Activated gamma-delta T cell treated with anti-CD3 and anti-CD28 coated beads, Interleukin-2, amount 50 U/mL, for 16 hours (primary cell): ENCODE measurements around the gene GTSE1.

Source experiments
- DNase-seq: peaks from one replicate; pipeline ENCODE4 v3.0.0-alpha.2; 2020; ENCODE audit warnings: low read depth

Gene GTSE1

DNA sequence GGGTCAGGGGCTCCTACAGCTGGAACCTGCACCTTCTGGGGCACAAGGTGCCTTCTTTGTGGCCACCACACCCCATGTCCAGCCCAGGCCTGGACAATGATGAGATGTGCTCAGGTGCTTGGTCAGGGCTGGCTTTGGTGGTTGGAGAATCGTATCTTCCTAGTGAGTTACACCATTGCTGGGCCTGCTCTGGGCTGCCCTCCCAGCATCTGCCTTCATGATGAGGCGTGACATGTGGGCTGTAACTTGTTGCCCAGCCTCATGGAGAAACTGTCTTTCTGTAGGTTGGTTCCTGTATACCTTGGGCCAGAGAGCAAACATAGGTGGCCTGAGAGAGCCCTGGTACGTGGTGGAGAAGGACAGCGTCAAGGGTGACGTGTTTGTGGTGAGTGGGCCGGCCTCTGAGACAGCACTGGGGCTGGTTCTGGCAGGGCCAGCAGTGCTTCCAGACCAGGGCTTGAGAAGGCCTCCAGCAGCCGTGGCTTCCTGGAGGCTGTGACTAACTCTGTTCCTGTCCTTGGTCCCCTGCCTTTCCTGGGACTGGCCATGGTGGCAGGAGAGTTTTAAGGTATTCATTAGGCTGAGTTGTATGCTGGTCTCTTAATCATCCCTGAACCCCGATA, 56.9 kb downstream of the GTSE1 start:
- DNase-seq: no peak

DNA sequence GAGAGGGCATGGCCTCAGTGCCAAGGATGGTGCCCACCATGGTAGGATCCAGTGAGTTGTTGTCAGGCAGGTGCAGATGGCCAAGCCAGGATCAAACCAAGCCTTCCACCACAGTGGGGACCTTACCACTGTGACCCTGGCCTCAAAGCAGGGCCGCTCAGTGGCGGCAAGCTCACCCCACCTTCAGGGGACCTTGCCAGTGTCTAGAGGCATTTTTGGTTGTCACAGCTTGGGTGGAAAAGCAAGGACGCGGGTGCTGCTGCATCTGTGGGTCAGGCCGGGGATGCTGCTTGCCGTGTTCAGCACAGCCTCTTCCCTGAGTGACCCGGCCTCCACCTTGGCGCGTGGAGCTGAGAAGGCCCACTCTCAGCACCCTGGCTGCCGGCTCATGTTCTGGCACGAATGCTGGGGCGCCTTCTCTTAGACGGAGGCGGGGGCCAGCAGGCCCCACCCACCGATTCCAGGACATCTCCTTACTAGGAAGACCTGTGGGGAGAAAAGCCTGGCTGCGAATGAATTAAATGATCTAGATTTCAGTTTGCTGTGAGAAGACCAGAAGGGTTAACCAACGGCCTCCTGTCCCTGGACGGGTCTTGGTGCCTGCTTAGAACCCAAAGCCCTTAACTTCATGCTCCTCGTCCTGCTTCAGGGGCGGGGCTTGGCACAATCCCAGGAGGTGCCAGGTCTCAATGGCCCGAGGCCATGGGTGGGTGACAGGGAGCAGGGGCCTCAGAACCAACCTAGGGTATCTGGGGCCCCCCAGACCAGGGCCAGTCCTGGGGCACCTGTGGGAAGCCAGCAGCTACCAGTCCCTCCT, 57.7 kb downstream of the GTSE1 start:
- DNase-seq: no peak

DNA sequence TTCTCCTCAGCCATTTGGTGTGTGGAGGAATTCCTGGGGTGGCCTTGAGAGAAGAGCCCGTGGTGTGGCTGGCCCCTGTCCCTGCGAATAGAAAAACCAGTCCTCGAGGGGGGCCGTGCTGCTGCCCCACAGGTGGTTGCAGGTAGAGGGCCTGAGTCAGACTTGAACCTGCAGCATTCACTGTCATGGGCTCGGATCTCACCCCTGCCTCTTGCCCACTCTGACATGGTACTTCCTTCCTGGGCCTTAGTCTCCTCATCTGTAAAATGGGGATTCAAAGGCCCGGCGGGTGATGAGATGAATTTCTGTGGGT, 58.3 kb downstream of the GTSE1 start:
- DNase-seq: no peak

DNA sequence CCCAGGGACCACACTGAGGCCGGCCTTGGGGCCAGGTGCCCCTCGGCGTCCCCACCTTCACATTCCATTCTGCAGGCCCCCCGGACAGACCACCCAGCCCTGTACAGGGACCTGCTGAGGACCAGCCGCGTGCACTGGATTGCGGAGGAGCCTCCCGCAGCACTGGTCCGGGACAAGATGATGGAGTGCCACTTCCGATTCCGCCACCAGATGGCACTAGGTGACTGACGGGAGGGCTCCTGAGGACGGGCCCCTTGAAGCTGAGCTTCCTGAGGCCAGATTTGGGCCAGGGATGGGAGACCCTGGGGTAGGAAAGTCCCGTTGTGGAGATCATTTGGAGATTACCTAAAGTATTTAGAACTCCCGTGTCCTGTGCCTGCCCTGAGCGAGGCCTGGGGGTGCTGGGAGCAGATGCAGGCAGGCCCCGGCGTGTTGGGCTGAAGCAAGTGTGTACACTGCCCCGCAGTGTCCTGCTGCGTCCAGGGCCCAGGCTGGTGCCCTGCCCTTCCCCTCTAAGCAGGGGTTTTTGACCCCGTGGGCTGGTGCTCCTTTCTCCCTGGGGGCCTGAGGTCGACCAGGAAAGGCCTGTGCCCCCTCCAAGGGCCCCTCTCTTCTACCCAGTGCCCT, 58.8 kb downstream of the GTSE1 start:
- DNase-seq: peak; percentile 49

DNA sequence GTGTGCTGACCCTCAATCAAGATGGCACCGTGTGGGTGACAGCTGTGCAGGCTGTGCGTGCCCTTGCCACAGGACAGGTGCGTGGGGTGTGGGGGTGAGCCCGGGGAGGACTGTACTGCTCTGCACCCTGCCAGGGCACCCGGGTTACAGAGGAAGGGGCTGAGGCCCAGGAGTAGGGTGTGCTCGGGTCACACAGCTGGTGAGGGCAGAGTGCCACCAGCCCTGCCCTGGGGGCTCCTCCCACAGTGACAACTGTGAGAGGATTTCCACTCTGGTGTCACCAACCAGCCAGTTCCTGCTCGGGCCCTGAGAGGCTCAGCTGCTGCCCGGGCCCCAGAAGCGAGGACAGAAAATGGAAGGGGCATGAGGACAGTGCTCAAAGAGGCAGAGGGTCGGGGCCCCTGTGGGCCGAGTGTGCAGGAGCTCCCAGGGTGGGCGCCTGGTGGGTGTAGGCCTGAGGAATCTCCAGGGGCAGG, 59.4 kb downstream of the GTSE1 start:
- no peak for DNase-seq

DNA sequence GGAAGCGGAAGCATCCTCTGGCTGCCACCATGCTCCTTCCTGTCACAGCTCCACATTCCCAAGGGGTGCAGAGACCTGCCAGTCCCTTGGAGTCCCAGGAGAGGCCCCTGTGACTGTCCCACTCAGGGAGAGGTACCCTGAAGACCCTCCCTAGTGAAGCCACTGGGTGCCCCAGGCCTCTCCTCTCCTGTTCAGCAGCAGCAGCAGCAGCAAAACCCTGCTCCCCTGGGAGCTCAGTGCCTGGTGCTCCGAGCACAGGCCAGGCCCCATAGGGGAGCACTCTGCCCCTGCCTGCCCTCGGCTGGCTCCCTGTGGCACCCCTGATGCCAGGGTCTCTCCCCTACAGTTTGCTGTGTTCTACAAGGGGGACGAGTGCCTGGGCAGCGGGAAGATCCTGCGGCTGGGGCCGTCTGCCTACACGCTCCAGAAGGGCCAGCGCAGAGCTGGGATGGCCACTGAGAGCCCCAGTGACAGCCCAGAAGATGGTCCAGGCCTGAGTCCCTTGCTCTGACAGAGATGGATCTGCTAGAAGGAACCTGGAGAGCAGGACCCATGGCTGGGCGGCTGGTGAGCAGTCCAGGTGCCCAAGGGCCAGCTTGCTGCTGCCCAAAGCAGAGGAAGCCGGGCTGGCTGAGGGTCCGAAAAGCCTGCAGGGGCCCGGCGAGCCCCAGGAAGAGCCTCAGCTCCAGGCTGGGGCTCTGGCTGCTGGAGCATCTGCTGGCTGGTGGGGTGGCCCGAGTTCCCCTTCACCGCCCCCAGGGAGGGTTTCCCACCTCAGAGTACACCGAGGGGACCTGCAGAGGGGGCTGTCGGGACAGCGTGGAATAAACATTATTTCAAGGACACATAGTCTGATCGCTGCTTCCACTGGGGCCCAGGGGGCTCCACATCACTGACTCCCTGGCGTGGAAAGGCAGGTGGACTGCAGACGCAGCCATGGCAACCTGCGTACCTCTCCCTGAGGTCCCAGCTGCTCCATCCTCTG, 60.1 kb downstream of the GTSE1 start:
- DNase-seq: no peak

DNA sequence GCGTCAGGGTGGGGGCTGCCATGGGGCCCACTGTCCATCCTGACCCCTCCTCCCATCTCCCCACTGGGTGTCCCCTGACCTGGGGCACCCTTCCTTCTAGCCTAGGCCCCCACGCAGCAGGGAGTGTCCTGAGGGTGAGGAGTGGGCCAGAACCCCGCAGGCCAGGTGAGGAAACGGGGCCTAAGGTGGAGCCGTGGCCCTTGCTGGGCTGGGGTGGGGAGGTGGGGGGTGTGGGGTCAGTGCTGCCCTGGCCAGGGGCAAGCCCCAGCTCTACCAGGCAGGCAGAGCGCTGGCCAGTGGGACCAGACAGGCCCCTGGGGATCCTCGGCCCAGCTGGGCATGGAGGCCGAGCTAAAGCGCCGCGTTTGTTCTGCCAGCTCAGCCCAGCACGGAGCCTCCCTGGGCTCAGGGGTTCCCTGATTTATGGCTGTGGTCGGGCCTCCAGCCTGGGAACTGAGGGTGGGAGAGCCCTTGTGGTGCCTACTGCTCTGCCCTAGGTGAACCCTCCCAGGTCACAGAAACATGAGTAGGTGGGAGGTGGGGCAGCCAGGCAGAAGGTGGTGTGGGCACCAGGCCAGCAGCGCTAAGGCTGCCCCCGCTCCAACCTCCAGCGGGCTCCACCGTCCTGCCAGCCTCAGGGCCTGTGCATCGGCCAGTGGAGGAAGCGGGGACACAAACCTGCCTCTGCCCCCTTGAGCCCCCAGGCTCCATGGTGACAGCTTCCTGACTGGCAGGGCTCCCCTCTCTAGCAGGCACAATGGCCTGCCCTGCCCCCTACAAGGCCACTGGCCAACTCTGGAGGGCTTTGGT, 61.2 kb downstream of the GTSE1 start:
- no peak for DNase-seq

DNA sequence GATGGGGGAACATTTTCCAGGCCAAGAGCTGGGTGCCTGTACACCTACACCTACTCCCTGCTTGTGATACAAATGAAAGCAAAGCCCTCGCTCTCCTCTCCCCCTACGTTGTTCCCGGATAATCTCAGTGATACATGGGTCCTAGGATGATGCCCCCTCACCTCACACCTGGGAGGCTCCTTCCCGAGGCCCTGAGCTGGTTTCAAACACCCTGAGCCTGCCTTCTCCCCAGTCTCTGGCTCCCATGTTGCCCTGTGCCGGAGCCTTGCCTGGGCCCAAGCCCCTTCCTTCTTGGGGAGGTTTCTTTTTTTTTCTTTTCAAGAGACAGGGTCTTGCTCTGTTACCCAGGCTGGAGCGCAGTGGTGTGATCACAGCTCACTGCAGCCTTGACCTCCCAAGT, 62.1 kb downstream of the GTSE1 start:
- DNase-seq: no peak

DNA sequence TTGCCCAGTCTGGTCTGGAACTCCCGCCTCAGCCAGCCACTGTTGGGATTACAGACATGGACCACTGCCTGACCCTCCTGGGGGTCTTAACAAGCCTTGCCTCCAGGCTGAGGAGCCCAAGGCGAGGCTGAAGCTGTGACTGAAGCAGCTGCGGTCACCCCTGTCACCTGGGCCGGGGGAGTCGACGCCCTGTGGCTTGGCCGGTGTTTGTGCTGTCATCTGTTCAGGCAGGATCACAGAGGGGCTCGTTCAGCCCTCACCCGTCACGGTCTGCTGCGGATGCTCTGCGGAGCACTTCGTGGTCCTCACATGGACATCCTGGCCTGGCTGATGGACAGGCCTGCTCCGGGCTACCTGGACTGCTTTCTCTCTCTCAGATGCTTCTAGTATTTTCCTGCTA, 62.7 kb downstream of the GTSE1 start:
- DNase-seq: no peak

DNA sequence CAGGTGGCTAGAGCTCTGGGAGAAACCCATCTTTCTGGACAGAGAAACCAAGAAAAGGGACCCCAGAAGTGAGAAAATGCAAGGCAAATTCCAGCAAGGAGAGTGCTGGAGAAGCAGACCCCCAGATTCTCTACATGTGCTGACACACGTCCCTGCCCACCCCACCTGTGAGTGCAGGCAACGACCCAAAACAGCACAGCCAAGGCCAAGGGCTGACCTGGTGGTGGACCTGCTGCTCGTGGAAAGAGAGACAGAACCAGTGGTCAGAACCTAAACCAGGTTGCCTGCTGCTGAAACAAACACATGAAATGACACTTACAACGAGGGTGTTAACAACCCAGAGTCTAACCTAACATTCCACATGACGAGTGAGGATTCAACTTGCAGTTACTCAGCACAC, 63.4 kb downstream of the GTSE1 start:
- no peak for DNase-seq

DNA sequence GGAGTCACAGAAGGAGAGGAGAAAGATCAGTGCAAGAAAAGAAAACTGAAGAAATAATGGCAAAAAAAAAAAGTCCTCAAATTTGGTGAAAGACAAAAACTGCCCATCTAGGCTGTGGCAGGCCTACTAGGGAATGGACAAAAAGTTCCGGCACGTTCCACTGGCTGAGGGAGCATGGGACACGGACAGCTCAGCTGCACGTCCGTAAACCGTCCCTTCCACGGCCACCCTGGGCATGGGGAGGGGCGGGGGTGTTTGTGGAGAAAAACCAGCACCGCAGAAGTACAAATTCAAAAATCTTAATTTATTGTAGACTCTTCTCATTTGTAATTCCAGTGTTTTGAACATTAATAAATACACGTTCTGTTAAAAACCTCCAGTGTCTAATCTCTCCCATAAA, 64.2 kb downstream of the GTSE1 start:
- DNase-seq: no peak

DNA sequence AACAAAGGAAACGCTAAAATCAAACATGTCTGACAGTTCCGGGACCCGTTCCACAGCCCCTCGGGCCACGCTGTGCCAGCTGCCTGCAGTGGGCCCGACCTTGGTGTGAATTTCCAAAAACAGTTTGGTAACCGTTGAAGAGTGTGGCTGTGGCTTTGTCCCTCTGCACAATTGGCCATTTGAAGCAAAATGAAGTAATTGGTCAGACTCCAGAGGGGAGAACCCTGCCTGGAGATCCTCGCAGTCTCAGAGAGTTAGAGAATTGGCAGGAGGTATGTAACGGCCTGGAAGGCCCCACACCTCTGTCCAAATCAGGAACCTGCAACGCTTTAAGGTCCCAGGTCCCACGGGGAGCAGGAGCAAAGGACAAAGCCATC, 65.1 kb downstream of the GTSE1 start:
- no peak for DNase-seq

DNA sequence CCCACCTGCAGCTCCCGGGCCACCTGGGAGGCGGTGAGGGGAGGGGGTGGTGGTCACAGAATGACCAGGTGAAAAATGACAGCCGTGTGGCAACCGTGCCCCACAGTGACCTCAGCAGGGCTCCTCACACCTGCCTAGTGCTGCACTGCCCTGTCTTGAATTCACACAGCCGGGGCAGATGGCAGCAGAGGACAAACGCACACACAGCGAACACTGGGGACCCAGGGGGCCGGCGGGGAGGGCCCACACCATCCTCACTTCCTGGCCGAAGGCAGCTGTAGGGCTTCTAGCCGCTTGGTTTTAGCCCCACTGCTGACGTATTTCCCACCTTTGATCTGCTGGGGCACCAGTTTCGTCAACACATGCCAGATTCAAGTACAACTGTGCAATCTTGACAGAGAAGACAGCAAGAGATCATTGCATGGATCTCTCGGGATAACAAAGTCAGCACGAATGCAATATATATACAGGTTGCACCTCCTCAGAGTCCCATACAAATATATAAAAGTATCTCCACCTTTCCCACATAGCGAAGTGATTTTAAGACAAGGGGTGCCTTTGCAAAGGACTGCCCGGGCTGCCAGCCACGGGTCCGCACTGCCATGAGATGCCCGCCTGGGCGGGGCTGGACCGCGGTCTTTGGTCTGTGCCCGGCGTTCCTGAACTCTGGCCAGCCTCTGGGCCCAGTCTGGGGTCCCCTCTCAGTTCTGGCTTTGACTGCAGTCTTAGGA, 65.7 kb downstream of the GTSE1 start:
- DNase-seq: no peak

DNA sequence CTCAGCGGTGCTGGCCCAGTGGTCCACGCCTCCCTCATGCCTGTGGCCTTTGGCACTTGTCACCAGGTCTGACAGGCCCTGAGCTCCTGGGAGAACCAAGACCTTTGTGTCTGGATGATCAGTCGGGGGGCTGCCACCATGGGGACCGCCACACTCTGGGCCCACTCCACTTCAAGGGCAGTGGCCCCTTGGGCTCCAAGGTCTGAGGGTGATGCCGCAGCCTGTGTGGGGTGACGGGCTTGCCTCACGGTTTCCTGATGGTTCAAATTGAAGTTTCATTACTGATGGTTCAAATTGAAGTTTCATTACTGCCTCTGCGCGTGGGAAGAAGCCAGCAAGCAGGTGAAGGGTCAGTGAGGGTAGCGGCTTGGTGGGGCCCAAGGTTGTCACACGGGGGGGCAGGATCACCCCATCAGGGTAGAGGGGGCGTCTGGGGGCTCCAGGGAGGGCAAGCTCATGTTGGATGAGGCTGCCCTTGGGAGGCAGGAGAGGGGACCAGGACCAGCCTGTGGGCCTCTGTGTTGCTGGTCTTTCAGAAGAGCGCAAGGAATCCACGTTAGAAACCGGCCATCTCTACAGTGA, 66.4 kb downstream of the GTSE1 start:
- no peak for DNase-seq

DNA sequence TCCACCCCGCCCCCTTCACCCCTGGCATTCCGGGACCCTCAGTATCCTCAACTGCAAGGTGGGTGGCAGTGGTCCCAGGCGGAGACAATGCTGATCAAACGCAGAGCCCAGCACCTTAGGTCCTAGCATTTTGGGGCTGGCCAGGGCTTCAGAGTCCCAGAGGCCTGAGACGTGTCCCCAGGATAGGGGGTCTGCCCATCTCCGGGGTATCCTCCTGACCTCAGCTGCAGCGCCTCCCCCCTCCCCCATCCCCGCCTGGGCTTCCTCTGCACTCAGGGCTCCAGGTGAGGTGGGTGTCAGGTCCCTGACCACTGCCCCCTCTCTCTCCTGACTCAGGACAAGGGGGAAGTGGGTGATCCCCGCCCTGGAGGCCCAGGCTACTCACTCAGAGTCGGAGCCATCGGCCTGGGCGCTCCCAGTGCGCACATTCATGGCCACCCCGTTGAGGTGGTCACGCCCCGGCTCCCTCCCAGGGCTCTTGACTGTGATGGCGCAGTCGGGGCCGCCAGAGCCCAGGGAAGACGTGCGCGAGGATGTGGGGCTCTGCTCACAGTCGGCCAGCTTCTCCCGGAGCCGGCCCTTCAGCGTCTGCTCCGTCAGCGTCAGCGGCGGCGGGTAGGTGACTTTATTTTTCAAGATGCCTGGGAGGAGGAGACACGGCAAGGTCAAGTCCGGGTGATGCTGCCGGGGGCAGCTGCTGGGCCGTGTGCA, 67.1 kb downstream of the GTSE1 start:
- DNase-seq: no peak

DNA sequence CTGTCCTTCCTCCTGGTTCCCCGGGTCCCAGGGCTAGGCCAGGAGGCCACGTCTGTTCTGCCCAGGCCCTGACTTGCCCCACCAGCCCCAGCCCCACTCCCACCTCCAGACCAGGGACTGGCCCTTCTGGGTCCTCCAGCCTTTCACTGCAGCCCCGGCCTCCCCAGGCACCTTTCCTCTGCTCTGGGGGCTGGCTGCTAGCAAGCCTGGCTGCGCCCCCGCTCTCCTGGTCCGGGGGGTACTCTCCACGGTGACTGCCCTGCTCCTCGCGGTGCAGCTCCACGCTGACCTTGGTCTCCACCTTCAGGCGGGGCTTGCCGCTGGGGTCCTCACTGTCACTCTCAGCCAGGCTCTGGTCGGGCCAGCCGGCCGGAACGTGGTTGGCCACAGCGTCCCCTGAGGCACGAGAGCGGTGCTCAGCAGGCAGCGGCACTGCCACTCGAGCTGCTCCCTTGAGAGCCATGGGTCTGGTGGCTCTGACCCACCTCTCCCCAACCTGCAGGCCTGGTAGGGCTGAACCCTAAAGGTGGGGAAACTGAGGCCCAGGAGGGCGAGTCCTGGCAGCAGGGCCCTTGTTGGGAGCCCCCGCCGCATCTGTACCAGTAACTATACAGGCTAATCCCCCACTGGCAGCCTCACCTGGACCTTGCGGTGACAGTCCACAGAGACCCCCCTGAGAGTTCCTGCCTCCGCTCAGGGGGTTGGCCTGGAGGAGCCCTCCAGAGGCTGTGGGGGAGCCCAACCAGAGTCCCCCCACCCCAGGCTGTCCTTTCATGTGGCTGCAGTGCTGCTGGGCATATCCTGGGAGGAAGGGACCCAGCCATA, 67.9 kb downstream of the GTSE1 start:
- DNase-seq: no peak

DNA sequence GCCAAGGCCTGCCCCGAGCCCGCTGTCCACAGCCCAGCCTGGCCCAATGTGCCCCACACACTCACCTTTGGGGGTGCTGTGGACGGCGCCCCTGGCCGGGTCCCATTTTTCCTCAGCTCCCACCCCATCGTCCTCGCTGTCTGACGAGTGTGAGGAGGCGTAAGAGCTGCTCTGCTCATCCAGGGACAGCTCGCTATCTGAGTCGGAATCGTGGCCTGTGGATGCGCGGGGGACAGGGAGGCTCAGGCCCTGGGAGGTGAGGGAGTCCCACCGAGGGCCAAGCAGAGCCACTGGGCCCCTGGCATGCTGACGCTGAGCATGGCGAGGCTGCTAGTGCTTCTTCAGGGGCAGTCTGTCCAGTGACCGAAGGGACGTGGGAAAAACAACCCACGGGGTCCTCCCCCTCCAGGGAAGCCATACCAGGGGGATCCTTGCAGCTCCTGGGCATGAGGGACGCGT, 68.5 kb downstream of the GTSE1 start:
- DNase-seq: no peak

DNA sequence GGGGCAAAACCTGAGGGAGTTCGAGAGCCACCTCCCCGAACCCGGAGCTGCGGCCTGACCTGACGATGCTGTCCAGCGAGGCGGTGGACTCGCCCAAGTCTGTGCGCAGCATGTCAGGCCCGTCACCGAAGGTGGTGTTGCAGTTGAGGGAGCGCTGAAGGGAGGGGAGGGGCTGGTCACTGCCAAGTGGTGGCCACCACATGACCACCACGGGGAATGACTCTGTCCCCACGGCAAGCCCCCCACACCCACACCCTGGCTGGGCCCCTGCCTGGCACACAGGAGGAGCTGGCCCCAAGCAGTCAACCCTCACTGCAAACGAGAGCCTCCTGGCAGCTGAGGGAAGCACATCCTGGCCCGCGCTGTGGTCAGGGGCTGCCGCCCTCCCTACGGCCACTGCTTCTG, 69.7 kb downstream of the GTSE1 start:
- no peak for DNase-seq
